ENCODE results near the gene NEK7.

DNA sequence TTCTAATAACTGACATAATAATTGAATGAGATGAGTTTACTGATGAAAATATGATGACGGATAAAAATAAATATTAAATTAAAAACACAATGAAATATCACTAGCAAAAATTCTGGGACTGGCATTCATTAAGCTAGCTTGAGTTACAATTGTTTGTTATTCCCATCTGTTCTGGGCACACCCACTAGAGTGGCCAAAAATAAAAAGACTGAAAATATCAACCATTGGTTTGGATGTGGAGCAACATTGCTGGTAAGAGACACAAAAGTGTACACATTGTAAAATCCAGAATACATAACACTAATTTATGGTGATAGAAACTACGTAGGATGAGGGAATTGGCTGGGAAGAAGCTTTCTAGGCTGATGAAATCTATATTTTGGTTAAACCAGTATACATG, 9.6 kb upstream of the NEK7 start:
- TF ChIP-seq, protein P1, sequence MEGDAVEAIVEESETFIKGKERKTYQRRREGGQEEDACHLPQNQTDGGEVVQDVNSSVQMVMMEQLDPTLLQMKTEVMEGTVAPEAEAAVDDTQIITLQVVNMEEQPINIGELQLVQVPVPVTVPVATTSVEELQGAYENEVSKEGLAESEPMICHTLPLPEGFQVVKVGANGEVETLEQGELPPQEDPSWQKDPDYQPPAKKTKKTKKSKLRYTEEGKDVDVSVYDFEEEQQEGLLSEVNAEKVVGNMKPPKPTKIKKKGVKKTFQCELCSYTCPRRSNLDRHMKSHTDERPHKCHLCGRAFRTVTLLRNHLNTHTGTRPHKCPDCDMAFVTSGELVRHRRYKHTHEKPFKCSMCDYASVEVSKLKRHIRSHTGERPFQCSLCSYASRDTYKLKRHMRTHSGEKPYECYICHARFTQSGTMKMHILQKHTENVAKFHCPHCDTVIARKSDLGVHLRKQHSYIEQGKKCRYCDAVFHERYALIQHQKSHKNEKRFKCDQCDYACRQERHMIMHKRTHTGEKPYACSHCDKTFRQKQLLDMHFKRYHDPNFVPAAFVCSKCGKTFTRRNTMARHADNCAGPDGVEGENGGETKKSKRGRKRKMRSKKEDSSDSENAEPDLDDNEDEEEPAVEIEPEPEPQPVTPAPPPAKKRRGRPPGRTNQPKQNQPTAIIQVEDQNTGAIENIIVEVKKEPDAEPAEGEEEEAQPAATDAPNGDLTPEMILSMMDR (conservative IDR thresholded peaks at IDR 0.05; ENCODE audit: low read depth, low read length), result no peak
- no peak for TF ChIP-seq EZH2 (IDR thresholded peaks at IDR 0.05; ENCODE audit: low read length, unreplicated experiment)
- no peak for TF ChIP-seq EZH2phosphoT487 (IDR thresholded peaks at IDR 0.05; ENCODE audit: borderline replicate concordance, low read length)

All from PC-3 (cell line).